MM.1S (cell line): ENCODE results near the gene MLH3.

ENCODE experiments used
- CTCF ChIP-seq: fragments of 300-600 bp; sonication (generic); IDR thresholded peaks from 2 replicates; pipeline ENCODE4 v1.5.1; 2016; ENCODE audit warnings: antibody characterized with exemption, low read length, mixed read lengths
- EZH2 ChIP-seq: fragments of 300-600 bp; sonication (generic); optimal IDR thresholded peaks from 2 replicates; pipeline ENCODE3; 2017; ENCODE audit warnings: low read depth, mild to moderate bottlenecking, antibody characterized with exemption, low read length, mixed read lengths

- TF ChIP-seq CTCF (no peak), EZH2 (no peak)
Measured at GRCh38 chr14:74965486-74966153, 85.6 kb downstream of the MLH3 start.
